ENCODE data around the gene RGPD4. TPM values are rescaled to one million over a fixed set of nuclear protein-coding genes. Genes with fewer than 3 reads are reported as not detected.
"Not testable (repeated sequence)": the region's sequence is repeated elsewhere in the genome, so short reads cannot be mapped to it uniquely, and the experiment has no call there.

The RGPD4 gene
- total and polyA plus RNA-seq, 10 of the 15 experiments (the other 5 are each of a cell fraction or from before 2014, with no cell fraction given), result 0.05 TPM; not detected in 9

DNA sequence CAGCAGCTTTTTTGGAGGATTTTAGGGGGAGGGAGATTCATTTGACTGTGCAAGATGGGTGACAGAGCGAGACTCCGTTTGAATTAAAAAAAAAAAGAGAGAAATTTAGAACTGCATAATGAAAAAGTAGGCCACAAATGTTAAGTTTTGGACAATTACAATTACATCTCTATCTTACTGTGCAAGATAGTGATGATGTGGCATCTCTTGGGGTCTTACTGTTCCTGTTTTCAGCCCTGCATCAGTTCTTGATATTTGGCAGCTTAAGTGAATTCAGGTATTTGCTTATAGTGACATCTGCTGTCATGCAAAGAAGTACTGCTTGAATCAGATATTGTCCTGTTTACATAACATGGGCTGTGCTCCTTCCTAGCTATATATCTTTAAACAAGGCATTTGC is 6.5 kb downstream of the RGPD4 start:
- H3K79me2 ChIP-seq (ENCODE audit: control insufficient read depth, insufficient read depth, low read length); POLR2A ChIA-PET; H4K20me1 ChIP-seq (ENCODE audit: control insufficient read depth, insufficient read depth); H2AFZ ChIP-seq (ENCODE audit: control insufficient read depth, low read depth, low read length); H3K4me3 ChIP-seq; H3K4me1 ChIP-seq (ENCODE audit: control insufficient read depth, insufficient read depth, low read length); CTCF ChIA-PET; intact Hi-C loops (cut with micrococcal nuclease; ENCODE audit: unreplicated experiment); SMC1A ChIA-PET (ENCODE audit: uncharacterized antibody, unreplicated experiment); H3K4me2 ChIP-seq (ENCODE audit: control insufficient read depth, insufficient read depth); H3K9ac ChIP-seq (ENCODE audit: control insufficient read depth, insufficient read depth, low read length); RAD21 ChIA-PET (ENCODE audit: unreplicated experiment); DNase-seq (ENCODE audit: low read depth, low spot score); ATAC-seq; BruUV-seq (replicated peaks); FAIRE-seq; in situ Hi-C loops (cut with MboI); H3K27me3 ChIP-seq (replicated peaks in 1 of 2; ENCODE audit: control insufficient read depth in 2 of 2, insufficient read depth in 2 of 2, low read length in 1 of 2); H3K9me3 ChIP-seq (replicated peaks; ENCODE audit: control insufficient read depth, insufficient read depth, low read length); H3K36me3 ChIP-seq (ENCODE audit: control insufficient read depth in 2 of 2, insufficient read depth in 2 of 2, low read length in 1 of 2); H3K27ac ChIP-seq (ENCODE audit: control insufficient read depth, insufficient read depth): not testable (repeated sequence)
- 0% methylated on average over 2 of the region's 2 CpGs for WGBS (ENCODE audit: insufficient coverage, insufficient replicate concordance, low lambda C conversion rate, missing lambda C conversion rate)

- H3K27me3 ChIP-seq (replicated peaks in 1 of 2; ENCODE audit: control insufficient read depth in 2 of 2, insufficient read depth in 2 of 2, low read length in 1 of 2); POLR2A ChIA-PET; H3K9me3 ChIP-seq (replicated peaks; ENCODE audit: control insufficient read depth, insufficient read depth, low read length); RAD21 ChIA-PET (ENCODE audit: unreplicated experiment); H3K4me1 ChIP-seq (ENCODE audit: control insufficient read depth, insufficient read depth, low read length); CTCF ChIA-PET; in situ Hi-C loops (cut with MboI); H3K4me3 ChIP-seq; ATAC-seq; intact Hi-C loops (cut with micrococcal nuclease; ENCODE audit: unreplicated experiment); H3K79me2 ChIP-seq (ENCODE audit: control insufficient read depth, insufficient read depth, low read length); DNase-seq (ENCODE audit: low read depth, low spot score); H3K36me3 ChIP-seq (ENCODE audit: control insufficient read depth in 2 of 2, insufficient read depth in 2 of 2, low read length in 1 of 2); H4K20me1 ChIP-seq (ENCODE audit: control insufficient read depth, insufficient read depth); H3K27ac ChIP-seq (ENCODE audit: control insufficient read depth, insufficient read depth); H3K9ac ChIP-seq (ENCODE audit: control insufficient read depth, insufficient read depth, low read length); FAIRE-seq; H3K4me2 ChIP-seq (ENCODE audit: control insufficient read depth, insufficient read depth); H2AFZ ChIP-seq (ENCODE audit: control insufficient read depth, low read depth, low read length); SMC1A ChIA-PET (ENCODE audit: uncharacterized antibody, unreplicated experiment); BruUV-seq (replicated peaks): not testable (repeated sequence)
- 34% methylated on average over 8 of the region's 11 CpGs for WGBS (ENCODE audit: insufficient coverage, insufficient replicate concordance, low lambda C conversion rate, missing lambda C conversion rate)
These were observed 6.9 kb downstream of the RGPD4 start for GRCh38 chr2:107833618-107834017.

- DNase-seq (ENCODE audit: low read depth, low spot score); H3K4me3 ChIP-seq; H3K9me3 ChIP-seq (replicated peaks; ENCODE audit: control insufficient read depth, insufficient read depth, low read length); CTCF ChIA-PET; H3K79me2 ChIP-seq (ENCODE audit: control insufficient read depth, insufficient read depth, low read length); H3K36me3 ChIP-seq (ENCODE audit: control insufficient read depth in 2 of 2, insufficient read depth in 2 of 2, low read length in 1 of 2); RAD21 ChIA-PET (ENCODE audit: unreplicated experiment); BruUV-seq (replicated peaks); intact Hi-C loops (cut with micrococcal nuclease; ENCODE audit: unreplicated experiment); H3K4me2 ChIP-seq (ENCODE audit: control insufficient read depth, insufficient read depth); H4K20me1 ChIP-seq (ENCODE audit: control insufficient read depth, insufficient read depth); in situ Hi-C loops (cut with MboI); H2AFZ ChIP-seq (ENCODE audit: control insufficient read depth, low read depth, low read length); H3K9ac ChIP-seq (ENCODE audit: control insufficient read depth, insufficient read depth, low read length); POLR2A ChIA-PET; H3K27me3 ChIP-seq (replicated peaks in 1 of 2; ENCODE audit: control insufficient read depth in 2 of 2, insufficient read depth in 2 of 2, low read length in 1 of 2); SMC1A ChIA-PET (ENCODE audit: uncharacterized antibody, unreplicated experiment); H3K4me1 ChIP-seq (ENCODE audit: control insufficient read depth, insufficient read depth, low read length); H3K27ac ChIP-seq (ENCODE audit: control insufficient read depth, insufficient read depth); FAIRE-seq: not testable (repeated sequence)
- no CpG with 5 or more reads among the region's 2 CpGs for WGBS (ENCODE audit: insufficient coverage, insufficient replicate concordance, low lambda C conversion rate, missing lambda C conversion rate)
- peak; percentile 47 for ATAC-seq
These were observed 89.4 kb downstream of the RGPD4 start for GRCh38 chr2:107916121-107916520.

DNA sequence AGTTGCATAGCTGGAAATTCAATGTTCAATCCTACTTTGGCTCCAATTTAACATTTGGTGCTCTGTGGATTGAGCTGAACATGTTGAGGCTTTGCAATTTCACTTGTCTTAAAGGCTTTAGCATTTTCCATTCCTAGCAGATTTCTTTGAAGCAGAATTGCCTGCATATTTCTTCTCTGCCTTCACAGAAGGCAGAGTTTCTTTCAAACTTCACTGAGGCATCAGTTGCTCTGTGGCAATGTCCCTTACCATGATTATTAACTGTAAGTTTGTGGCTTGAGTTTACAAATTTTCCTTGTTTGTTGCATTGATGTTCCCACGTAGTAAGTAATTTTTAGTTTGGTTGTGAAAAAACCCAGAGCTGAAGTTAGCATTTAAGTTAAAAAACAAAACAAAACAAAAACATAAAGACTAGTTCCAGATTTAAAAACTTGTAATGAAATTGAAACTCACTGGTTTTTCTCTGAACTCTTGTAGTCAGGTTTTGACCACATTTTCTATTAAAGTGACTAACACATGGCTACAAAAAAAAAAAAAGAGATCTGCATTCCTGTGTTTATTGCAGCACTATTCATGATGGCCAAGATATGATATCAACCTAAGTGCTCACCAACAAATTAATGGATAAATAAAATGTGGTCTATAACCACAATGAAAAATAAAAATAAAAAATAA is 90.1 kb downstream of the RGPD4 start:
- RAD21 ChIA-PET (ENCODE audit: unreplicated experiment); H3K9ac ChIP-seq (ENCODE audit: control insufficient read depth, insufficient read depth, low read length); in situ Hi-C loops (cut with MboI); H3K27me3 ChIP-seq (replicated peaks in 1 of 2; ENCODE audit: control insufficient read depth in 2 of 2, insufficient read depth in 2 of 2, low read length in 1 of 2); BruUV-seq (replicated peaks); H4K20me1 ChIP-seq (ENCODE audit: control insufficient read depth, insufficient read depth); H3K36me3 ChIP-seq (ENCODE audit: control insufficient read depth in 2 of 2, insufficient read depth in 2 of 2, low read length in 1 of 2); H3K4me3 ChIP-seq; DNase-seq (ENCODE audit: low read depth, low spot score); H3K4me1 ChIP-seq (ENCODE audit: control insufficient read depth, insufficient read depth, low read length); H3K9me3 ChIP-seq (replicated peaks; ENCODE audit: control insufficient read depth, insufficient read depth, low read length); FAIRE-seq; H2AFZ ChIP-seq (ENCODE audit: control insufficient read depth, low read depth, low read length); H3K79me2 ChIP-seq (ENCODE audit: control insufficient read depth, insufficient read depth, low read length); H3K4me2 ChIP-seq (ENCODE audit: control insufficient read depth, insufficient read depth); H3K27ac ChIP-seq (ENCODE audit: control insufficient read depth, insufficient read depth); SMC1A ChIA-PET (ENCODE audit: uncharacterized antibody, unreplicated experiment); POLR2A ChIA-PET; CTCF ChIA-PET; intact Hi-C loops (cut with micrococcal nuclease; ENCODE audit: unreplicated experiment): not testable (repeated sequence)
- 0% methylated on average over 1 of the region's 1 CpG for WGBS (ENCODE audit: insufficient coverage, insufficient replicate concordance, low lambda C conversion rate, missing lambda C conversion rate)
- ATAC-seq, result peak; percentile 37; the same call in 2 of the 3 replicates

All from GM12878 (cell line).